Progenitor cell of endocrine pancreas (in vitro differentiated cells): ENCODE measurements around the gene RASA1. TPM values are rescaled to one million over a fixed set of nuclear protein-coding genes. Genes with fewer than 3 reads are reported as not detected.

ENCODE experiments used
- DNase-seq: peaks from one replicate; pipeline ENCODE4 v3.0.0; 2021; ENCODE audit warnings: low spot score; ENCODE audit not compliant: unreplicated experiment
- H3K27ac Mint-ChIP-seq: 2 replicates; pipeline ENCODE4 v1.8.0; 2021; ENCODE audit warnings: mild to moderate bottlenecking, moderate library complexity, mixed read lengths
- H3K27me3 Mint-ChIP-seq: 2 replicates; pipeline ENCODE4 v1.8.0; 2021; ENCODE audit warnings: mixed read lengths
- H3K36me3 Mint-ChIP-seq: 2 replicates; pipeline ENCODE4 v1.8.0; 2022; ENCODE audit warnings: mixed read lengths; ENCODE audit not compliant: insufficient read depth
- H3K4me1 Mint-ChIP-seq: 2 replicates; pipeline ENCODE4 v1.8.0; 2021; ENCODE audit warnings: low read depth, mixed read lengths
- H3K4me3 Mint-ChIP-seq: 2 replicates; pipeline ENCODE4 v1.8.0; 2021; ENCODE audit warnings: low read depth, mild to moderate bottlenecking, moderate library complexity, mixed read lengths
- H3K9me3 Mint-ChIP-seq: 2 replicates; pipeline ENCODE4 v1.8.0; 2021; ENCODE audit warnings: low read depth, mixed read lengths
- total RNA-seq: library from RNA; stranded (reverse); gene quantifications from 2 replicates; pipeline ENCODE4 v1.2.1, GENCODE V29; 2021
- TF ChIP-seq, protein P1 (sequence below): fragments of 200-600 bp; sonication (generic); IDR thresholded peaks from one replicate; pipeline ENCODE4 v1.5.0; 2021; ENCODE audit warnings: antibody characterized with exemption, mild to moderate bottlenecking; ENCODE audit not compliant: unreplicated experiment

Gene RASA1
- total RNA-seq, 1 donor from 2014 or later: 42.6 TPM

DNA sequence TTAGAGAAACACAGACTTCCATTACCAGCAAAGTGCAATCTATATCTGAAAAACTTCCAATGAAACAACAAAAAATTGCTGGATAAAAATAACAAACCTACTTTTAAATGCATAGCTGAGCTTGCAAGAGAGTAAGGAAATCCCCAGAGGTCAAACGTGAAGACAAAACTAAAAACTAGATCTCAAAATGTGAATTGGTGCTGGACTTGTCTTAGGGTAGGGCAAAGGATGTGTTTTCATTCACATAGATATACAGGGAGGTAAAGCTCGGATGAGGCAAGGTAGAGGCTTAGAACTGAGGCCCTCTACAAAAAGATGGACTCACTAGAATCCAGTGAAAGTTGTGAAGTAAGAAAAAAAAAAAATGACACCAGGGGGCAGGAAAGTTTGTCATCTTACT is 13.6 kb upstream of the RASA1 start:
- DNase-seq: no peak
- TF ChIP-seq, protein P1, sequence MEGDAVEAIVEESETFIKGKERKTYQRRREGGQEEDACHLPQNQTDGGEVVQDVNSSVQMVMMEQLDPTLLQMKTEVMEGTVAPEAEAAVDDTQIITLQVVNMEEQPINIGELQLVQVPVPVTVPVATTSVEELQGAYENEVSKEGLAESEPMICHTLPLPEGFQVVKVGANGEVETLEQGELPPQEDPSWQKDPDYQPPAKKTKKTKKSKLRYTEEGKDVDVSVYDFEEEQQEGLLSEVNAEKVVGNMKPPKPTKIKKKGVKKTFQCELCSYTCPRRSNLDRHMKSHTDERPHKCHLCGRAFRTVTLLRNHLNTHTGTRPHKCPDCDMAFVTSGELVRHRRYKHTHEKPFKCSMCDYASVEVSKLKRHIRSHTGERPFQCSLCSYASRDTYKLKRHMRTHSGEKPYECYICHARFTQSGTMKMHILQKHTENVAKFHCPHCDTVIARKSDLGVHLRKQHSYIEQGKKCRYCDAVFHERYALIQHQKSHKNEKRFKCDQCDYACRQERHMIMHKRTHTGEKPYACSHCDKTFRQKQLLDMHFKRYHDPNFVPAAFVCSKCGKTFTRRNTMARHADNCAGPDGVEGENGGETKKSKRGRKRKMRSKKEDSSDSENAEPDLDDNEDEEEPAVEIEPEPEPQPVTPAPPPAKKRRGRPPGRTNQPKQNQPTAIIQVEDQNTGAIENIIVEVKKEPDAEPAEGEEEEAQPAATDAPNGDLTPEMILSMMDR: no peak
- Mint-ChIP-seq H3K27me3 (peaks cover 3% of the 10 kb centered on the region), H3K36me3 (no peaks in the 10 kb centered on the region), H3K4me1 (peaks cover 10% of the 10 kb centered on the region), H3K27ac (no peak overlapping the region), H3K9me3 (no peaks in the 10 kb centered on the region), H3K4me3 (no peak overlapping the region)

GRCh38 chr5:87258507-87258906 is 9.2 kb upstream of the RASA1 start:
- Mint-ChIP-seq H3K36me3 (no peaks in the 10 kb centered on the region), H3K27ac (no peak overlapping the region)

DNA sequence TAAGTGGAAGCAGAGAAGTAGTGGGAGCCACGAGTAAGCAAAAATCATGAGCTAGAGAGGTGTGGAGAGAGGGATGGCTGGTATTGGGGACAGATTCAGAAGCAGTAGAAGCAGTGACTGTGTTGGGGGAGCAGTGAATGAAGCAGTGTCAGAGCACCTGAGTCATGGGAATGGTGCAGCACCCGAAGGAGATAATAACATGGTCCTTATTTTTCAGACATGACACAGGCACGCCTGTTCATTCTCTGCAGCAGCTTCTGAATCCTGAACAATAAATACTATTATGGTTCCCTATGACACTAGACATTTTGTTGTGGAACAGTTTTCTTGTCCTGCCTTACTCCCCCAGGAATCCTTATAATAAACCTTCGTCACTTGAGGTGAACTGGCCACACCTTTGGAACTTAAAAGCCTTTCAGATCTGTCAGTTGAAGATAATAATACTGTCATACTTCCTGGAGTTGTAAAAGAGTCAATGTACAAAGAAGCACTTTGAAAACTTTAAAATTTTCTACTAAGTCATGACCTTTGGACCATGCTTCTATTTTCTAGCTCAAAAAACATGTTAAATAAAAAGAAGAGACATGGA is 7.0 kb upstream of the RASA1 start:
- no peaks in the 10 kb centered on the region for H3K4me1 Mint-ChIP-seq
- H3K4me3 Mint-ChIP-seq: no peak overlapping the region
- DNase-seq: no peak
- no peak overlapping the region for H3K27ac Mint-ChIP-seq
- H3K36me3 Mint-ChIP-seq: no peaks in the 10 kb centered on the region
- no peaks in the 10 kb centered on the region for H3K9me3 Mint-ChIP-seq
- H3K27me3 Mint-ChIP-seq: peaks cover 8% of the 10 kb centered on the region
- TF ChIP-seq, protein P1: no peak

More at GRCh38 chr5:87258507-87258906, 9.2 kb upstream of the RASA1 start:
- Mint-ChIP-seq H3K27me3 (peaks cover 6% of the 10 kb centered on the region), H3K4me1 (no peaks in the 10 kb centered on the region), H3K9me3 (no peaks in the 10 kb centered on the region), H3K4me3 (no peak overlapping the region)
- TF ChIP-seq, protein P1: no peak
- no peak for DNase-seq

DNA sequence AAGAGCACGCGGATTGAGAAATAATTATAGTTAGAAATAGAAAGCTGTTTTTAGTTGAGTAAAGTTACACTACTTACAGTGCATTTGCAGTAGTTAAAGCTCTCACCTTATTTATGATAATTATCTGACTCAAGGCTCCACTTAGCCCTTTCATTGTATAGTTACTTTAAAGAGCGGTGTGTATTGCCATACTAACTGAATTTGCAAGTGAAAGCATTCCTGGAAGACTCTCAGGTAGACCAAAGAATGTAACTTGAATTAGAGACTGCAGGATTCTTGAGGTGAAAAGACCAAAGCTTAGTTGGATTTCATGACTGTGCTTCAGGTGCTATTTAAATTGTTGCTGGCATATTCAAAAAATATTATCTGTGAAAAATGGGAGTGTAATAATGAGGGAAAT is 4.2 kb upstream of the RASA1 start:
- Mint-ChIP-seq H3K36me3 (no peaks in the 10 kb centered on the region), H3K4me3 (no peak overlapping the region), H3K9me3 (no peaks in the 10 kb centered on the region), H3K4me1 (peaks cover 13% of the 10 kb centered on the region), H3K27ac (no peak overlapping the region), H3K27me3 (peaks cover 8% of the 10 kb centered on the region)
- no peak for DNase-seq
- TF ChIP-seq, protein P1: no peak

DNA sequence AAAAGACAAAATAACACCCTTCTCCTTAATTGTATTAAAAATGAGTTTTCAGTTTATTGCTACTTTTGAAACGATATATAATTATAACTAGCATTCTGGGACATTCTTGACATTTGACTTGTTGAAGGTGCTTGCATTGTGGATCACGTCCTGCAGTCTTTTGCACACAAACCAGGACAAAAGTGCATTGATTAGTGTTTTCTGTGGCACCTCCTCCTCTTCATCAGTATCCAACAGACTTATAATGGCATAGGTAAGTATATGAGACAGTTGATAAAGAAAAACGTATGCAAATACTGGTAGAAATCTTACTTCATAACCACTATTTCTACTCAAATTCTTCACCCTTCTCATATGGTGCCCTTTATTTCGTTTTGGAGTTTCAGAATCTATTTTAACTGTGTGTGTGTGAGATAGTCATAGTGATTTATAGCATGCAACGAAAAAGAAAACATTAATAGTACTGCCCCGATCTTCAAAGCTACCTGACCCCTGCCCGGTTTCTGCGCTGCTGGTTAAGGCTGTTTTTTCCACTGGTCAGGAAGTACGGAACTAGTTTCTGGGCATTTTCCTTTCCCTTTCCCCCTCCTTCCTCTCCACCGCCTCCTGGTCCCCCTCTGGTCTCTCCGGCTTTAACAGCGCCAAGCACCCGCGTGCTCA is 639 bp upstream of the RASA1 start:
- peak overlapping the region; percentile 100 for H3K27ac Mint-ChIP-seq
- H3K4me3 Mint-ChIP-seq: peak overlapping the region; percentile 100
- no peak for DNase-seq
- H3K9me3 Mint-ChIP-seq: no peaks in the 10 kb centered on the region
- H3K36me3 Mint-ChIP-seq: peaks cover 2% of the 10 kb centered on the region
- TF ChIP-seq, protein P1: no peak
- peaks cover 8% of the 10 kb centered on the region for H3K27me3 Mint-ChIP-seq
- peaks cover 24% of the 10 kb centered on the region for H3K4me1 Mint-ChIP-seq
